ENCODE measurements around the gene SNX30. TPM values are rescaled to one million over a fixed set of nuclear protein-coding genes. Genes with fewer than 3 reads are reported as not detected.

The SNX30 gene
- total RNA-seq, 1 experiment from 2014 or later, result 12.7 TPM

DNA sequence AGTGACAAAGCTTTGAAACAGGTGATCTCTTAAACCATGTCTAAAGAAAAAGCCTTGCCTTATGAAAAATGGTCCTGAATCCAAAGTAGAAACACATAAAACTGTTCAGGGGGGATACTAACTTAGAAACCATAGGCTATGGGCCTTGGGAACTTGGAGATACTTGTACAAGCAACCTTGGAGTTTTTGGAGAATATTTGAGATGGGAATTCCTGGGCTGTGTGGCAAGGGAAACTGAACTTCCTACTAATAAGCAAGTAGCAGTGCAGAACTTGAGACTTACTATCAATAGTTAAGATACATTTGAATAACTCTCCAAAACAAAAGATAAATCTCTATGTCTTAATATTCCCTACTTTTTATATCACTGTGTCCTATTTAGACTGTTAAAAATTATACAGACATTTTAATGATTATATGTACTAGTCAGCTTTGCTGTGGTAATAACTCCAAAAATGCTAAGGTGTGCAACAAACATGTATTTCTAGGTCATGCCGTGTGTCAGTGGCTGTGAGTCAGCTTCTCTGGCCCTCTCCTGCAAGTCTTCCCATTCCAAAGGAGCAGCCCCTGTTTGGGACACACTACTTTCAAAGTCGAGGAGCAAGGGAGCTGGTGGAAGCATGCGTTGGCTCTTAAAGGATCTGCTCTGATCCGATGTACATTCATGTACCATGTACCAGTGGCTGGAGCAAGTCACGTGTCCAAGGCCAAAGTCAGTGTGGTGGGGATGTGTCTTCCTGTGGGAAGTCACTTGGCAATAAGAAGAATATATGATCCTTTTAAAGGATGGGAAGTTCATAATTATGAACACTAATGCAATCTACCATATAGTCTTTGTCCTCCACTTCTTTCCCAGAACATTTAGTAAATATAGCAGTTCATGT is 39.6 kb downstream of the SNX30 start:
- no peaks in the 10 kb centered on the region for H3K36me3 ChIP-seq (ENCODE audit: control insufficient read depth in 1 of 2, insufficient read depth in 2 of 2, low read length in 2 of 2)
- ChIA-PET CTCF (no interaction called here), RAD21 (ENCODE audit: low non-redundant PET in 1 of 2, low total read pairs in 2 of 2, uncharacterized antibody in 2 of 2, unreplicated experiment in 2 of 2) (no interaction called here), POLR2A (no interaction called here)
- no peaks in the 10 kb centered on the region for H3K9me2 ChIP-seq (ENCODE audit: insufficient read depth)
- no peak for TF ChIP-seq RAD21 (IDR thresholded peaks at IDR 0.05; ENCODE audit: low read depth)
- TF ChIP-seq, protein P1, sequence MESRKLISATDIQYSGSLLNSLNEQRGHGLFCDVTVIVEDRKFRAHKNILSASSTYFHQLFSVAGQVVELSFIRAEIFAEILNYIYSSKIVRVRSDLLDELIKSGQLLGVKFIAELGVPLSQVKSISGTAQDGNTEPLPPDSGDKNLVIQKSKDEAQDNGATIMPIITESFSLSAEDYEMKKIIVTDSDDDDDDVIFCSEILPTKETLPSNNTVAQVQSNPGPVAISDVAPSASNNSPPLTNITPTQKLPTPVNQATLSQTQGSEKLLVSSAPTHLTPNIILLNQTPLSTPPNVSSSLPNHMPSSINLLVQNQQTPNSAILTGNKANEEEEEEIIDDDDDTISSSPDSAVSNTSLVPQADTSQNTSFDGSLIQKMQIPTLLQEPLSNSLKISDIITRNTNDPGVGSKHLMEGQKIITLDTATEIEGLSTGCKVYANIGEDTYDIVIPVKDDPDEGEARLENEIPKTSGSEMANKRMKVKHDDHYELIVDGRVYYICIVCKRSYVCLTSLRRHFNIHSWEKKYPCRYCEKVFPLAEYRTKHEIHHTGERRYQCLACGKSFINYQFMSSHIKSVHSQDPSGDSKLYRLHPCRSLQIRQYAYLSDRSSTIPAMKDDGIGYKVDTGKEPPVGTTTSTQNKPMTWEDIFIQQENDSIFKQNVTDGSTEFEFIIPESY (IDR thresholded peaks at IDR 0.05; ENCODE audit: extremely low read depth, insufficient replicate concordance, low read length), result no peak
- no peak overlapping the region for H3K4me2 ChIP-seq (ENCODE audit: low read length)
- H3K4me3 ChIP-seq (replicated peaks in 1 of 2; ENCODE audit: low read depth in 1 of 2, low read length in 2 of 2), result no peak overlapping the region
- H4K20me1 ChIP-seq (ENCODE audit: insufficient read depth), result no peaks in the 10 kb centered on the region
- no peaks in the 10 kb centered on the region for H3K27me3 ChIP-seq (ENCODE audit: insufficient read depth, low read length)
- H3K4me1 ChIP-seq (ENCODE audit: control insufficient read depth in 1 of 2, insufficient read depth in 2 of 2, low read length in 2 of 2), result peaks cover 0 to 18% of the 10 kb centered on the region in 2 experiments; a peak in 2 of 4 replicates
- H3K9me3 ChIP-seq (ENCODE audit: control insufficient read depth in 1 of 2, insufficient read depth in 1 of 2, low read depth in 1 of 2, low read length in 2 of 2), result no peaks in the 10 kb centered on the region
- H2AFZ ChIP-seq (ENCODE audit: low read depth, low read length, poor library complexity, severe bottlenecking), result no peak overlapping the region
- intact Hi-C loops (cut with micrococcal nuclease), result loop anchor here (5.0 to 10.0 kb wide), 3 partner anchors 75 to 703 kb away; partner anchors contain the start of gene INIP
- H3K9ac ChIP-seq (ENCODE audit: low read length), result no peak overlapping the region
- no peaks in the 10 kb centered on the region for H3K79me2 ChIP-seq (ENCODE audit: insufficient read depth, low read length)
- no TSS peak for BruUV-seq (replicated peaks)
- DNase-seq (ENCODE audit: low read depth, low spot score), result no peak
- ATAC-seq, result no peak
- H3K27ac ChIP-seq (ENCODE audit: low read depth, low read length), result no peak overlapping the region

DNA sequence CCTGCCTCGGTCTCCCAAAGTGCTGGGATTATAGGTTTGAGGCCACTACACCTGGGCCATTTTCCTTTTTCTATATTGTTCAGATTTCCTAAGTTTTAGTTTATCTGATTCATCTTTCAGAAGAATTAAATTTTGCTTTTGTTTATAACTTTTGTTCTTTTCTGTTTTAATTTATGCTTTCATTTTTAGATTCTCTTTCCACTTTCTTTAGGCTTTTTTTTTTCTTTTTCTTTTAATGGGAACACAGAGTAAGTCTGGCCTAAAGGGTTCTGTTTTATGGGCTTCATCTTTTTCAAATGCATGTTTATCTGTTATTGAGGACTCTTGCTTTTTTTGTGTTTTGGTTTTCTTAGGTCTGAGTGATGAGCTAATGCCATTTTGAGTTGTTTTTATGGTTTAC is 42.1 kb downstream of the SNX30 start:
- TF ChIP-seq ZFX (IDR thresholded peaks at IDR 0.05) (no peak), EZH2 (IDR thresholded peaks at IDR 0.05) (no peak), TCF7L2 (IDR thresholded peaks at IDR 0.05; ENCODE audit: borderline replicate concordance, extremely low read depth, insufficient read depth, insufficient read length) (no peak), POLR2AphosphoS5 (IDR thresholded peaks at IDR 0.05; ENCODE audit: low read depth, low read length) (no peak), ZNF274 (IDR thresholded peaks at IDR 0.05; ENCODE audit: low read depth, low read length) (no peak), CEBPB (IDR thresholded peaks at IDR 0.05; ENCODE audit: low read depth) (no peak)
- TF ChIP-seq, protein P2, sequence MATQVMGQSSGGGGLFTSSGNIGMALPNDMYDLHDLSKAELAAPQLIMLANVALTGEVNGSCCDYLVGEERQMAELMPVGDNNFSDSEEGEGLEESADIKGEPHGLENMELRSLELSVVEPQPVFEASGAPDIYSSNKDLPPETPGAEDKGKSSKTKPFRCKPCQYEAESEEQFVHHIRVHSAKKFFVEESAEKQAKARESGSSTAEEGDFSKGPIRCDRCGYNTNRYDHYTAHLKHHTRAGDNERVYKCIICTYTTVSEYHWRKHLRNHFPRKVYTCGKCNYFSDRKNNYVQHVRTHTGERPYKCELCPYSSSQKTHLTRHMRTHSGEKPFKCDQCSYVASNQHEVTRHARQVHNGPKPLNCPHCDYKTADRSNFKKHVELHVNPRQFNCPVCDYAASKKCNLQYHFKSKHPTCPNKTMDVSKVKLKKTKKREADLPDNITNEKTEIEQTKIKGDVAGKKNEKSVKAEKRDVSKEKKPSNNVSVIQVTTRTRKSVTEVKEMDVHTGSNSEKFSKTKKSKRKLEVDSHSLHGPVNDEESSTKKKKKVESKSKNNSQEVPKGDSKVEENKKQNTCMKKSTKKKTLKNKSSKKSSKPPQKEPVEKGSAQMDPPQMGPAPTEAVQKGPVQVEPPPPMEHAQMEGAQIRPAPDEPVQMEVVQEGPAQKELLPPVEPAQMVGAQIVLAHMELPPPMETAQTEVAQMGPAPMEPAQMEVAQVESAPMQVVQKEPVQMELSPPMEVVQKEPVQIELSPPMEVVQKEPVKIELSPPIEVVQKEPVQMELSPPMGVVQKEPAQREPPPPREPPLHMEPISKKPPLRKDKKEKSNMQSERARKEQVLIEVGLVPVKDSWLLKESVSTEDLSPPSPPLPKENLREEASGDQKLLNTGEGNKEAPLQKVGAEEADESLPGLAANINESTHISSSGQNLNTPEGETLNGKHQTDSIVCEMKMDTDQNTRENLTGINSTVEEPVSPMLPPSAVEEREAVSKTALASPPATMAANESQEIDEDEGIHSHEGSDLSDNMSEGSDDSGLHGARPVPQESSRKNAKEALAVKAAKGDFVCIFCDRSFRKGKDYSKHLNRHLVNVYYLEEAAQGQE (IDR thresholded peaks at IDR 0.05; ENCODE audit: low read depth), result no peak
- H3K4me2 ChIP-seq (ENCODE audit: low read length), result no peak overlapping the region
- POLR2A ChIA-PET, result no interaction called here
- no TSS peak for BruUV-seq (replicated peaks)
- H3K79me2 ChIP-seq (ENCODE audit: insufficient read depth, low read length), result no peaks in the 10 kb centered on the region
- H3K9me3 ChIP-seq (ENCODE audit: control insufficient read depth in 1 of 2, insufficient read depth in 1 of 2, low read depth in 1 of 2, low read length in 2 of 2), result no peaks in the 10 kb centered on the region
- RAD21 ChIA-PET (ENCODE audit: low non-redundant PET in 1 of 2, low total read pairs in 2 of 2, uncharacterized antibody in 2 of 2, unreplicated experiment in 2 of 2), result interaction anchor here (0.5 to 1.0 kb wide), 4 partner anchors 49 to 680 kb away, joined by 3 to 4 read pairs (median 3); no protein-coding TSS in a partner anchor
- no peaks in the 10 kb centered on the region for H3K36me3 ChIP-seq (ENCODE audit: control insufficient read depth in 1 of 2, insufficient read depth in 2 of 2, low read length in 2 of 2)
- no peaks in the 10 kb centered on the region for H3K27me3 ChIP-seq (ENCODE audit: insufficient read depth, low read length)
- H3K27ac ChIP-seq (ENCODE audit: low read depth, low read length), result no peak overlapping the region
- CTCF ChIA-PET, result interaction anchor here (0.6 to 1.5 kb wide), 10 partner anchors 9 to 680 kb away, joined by 3 to 9 read pairs (median 4); partner anchors contain the start of genes HSDL2 and INIP
- ATAC-seq (no peak), DNase-seq (ENCODE audit: low read depth, low spot score) (no peak)
- no peak overlapping the region for H3K4me3 ChIP-seq (replicated peaks in 1 of 2; ENCODE audit: low read depth in 1 of 2, low read length in 2 of 2)
- H4K20me1 ChIP-seq (ENCODE audit: insufficient read depth), result no peaks in the 10 kb centered on the region
- intact Hi-C loops (cut with micrococcal nuclease), result loop anchor here (1.0 to 10.0 kb wide), 4 partner anchors 78 to 705 kb away; partner anchors contain the start of gene INIP
- no peaks in the 10 kb centered on the region for H3K9me2 ChIP-seq (ENCODE audit: insufficient read depth)
- no peak overlapping the region for H3K9ac ChIP-seq (ENCODE audit: low read length)
- H2AFZ ChIP-seq (ENCODE audit: low read depth, low read length, poor library complexity, severe bottlenecking), result no peak overlapping the region
- peaks cover 0 to 4% of the 10 kb centered on the region in 2 experiments; a peak in 2 of 4 replicates for H3K4me1 ChIP-seq (ENCODE audit: control insufficient read depth in 1 of 2, insufficient read depth in 2 of 2, low read length in 2 of 2)
